Measurements from ENCODE around the gene PADI2.

PADI2 gene

DNA sequence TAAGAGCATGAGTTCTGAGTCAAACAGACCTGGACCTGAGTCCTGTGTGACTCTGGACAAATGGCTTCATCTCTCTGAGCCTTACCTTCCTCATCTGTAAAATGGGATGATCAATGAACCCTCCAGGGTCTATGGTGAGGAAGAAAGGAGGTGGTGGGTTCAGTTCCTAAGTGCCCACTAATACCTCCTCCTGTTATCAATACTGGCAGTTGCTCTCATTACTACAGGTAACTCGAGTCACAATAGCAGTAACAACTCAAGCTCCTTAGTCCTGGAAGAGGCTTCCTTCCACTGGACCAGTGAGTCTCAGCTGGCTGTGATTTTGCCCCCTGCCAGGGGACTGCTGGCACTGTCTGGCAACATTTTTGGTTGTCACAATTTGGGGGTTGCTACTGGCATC is 2.6 kb downstream of the PADI2 start:
- no peak for DNase-seq

GRCh38 chr1:17113963-17114362 is 5.3 kb downstream of the PADI2 start:
- peak in 25 of 51 donors; percentile 18 to 74 (median 50) for DNase-seq

- DNase-seq, result no peak
Observed at GRCh38 chr1:17112496-17113236, 6.6 kb downstream of the PADI2 start.

DNA sequence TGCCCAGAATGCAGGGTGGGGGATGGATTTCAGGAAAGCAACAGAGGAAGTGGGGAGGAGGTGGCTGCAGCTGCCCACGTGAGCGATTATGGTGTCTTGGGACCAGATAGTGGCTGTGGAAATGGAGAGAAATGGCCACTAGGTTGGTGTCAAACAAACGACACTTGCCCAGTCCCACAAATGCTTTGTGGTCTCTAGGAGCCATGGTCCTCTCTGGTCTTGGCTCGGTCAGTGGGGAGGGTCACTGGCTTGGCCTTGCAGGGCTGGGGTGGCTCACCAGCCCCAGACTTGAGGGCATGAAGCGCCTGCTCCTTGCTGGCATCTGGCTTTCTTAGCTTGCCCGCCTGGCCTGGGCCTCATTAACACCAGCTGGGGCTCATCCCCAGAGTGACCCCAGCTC is 7.2 kb downstream of the PADI2 start:
- DNase-seq, result no peak

- no peak for DNase-seq
Observed at GRCh38 chr1:17110555-17110926, 8.7 kb downstream of the PADI2 start.

DNA sequence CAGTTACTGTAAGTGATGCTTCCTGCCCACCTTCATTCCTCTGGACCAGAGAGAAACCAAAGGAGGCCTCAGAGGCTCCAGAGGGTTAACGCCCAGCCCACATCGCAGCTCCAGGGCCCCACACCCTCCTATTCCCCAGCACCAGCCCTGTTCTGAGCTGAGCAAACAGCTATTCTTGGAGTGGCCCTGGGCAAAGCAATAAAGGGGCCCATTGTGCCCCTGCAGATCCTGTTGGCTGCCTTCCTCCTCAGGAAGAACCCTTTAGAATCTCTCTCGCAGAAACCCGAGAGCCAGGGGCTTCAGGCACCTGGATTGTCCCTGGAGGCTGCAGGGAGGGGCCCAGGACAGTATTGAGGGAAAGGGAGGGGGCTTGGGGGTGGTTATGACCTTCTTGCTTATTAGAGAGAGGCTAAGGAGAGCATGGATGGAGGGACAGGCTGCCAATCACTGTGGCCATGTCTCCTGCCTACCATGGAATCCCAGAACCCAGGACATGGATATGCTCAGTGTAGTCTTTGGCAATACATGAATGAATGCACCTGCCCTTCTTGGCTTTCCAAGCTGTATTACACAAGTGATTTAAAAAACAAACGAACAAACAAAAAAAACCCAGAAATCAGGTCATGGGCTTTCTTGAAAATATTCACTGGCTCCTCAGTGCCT is 9.2 kb downstream of the PADI2 start:
- DNase-seq, result peak in 42 of 51 donors; percentile 20 to 91 (median 68)

GRCh38 chr1:17108786-17109185 is 10.5 kb downstream of the PADI2 start:
- DNase-seq, result no peak

DNA sequence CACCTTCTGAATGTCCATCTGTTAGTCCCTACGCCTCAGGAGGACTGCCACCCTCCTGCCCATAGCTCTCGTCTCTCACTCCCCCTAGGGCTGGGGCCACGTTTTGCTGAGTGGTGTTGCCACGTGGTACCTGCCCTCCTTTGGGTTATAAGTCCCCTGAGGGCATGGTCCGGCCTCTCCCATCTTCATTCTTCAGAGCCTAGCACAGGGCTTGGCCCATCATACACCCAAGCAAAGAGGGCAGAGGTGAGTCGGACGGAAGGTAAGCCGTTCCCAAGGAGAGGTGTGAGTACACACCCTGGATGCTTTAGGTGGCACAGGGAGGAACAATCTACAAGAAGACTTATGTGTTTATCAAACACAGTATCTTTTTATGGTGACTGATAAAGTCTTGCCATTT is 10.9 kb downstream of the PADI2 start:
- no peak for DNase-seq

DNA sequence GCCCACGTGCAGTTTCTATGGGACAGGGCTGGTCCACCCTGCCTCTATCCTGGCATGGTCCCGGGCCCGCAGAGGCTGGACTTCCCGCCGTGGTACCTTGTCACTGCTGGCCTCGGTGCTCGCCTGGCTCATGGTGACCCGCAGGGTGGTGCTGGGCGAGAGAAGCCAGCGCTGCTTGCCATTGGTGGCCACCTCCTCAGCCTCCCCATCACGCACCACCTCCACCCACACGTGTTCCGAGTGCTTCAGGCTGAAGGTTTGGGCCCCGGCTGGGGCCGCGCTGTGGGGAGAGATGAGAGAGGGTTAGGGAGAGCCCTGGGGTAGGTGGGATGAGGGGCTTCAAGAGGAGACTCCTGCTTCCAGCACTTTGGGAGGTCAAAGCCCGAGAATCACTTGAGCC is 14.5 kb downstream of the PADI2 start:
- DNase-seq, result no peak

GRCh38 chr1:17102232-17102631 is 17.0 kb downstream of the PADI2 start:
- DNase-seq, result no peak

GRCh38 chr1:17101261-17101660 is 18.0 kb downstream of the PADI2 start:
- DNase-seq, result no peak

- no peak for DNase-seq
Observed at GRCh38 chr1:17099616-17100340, 19.5 kb downstream of the PADI2 start.

GRCh38 chr1:17098446-17099317 is 20.6 kb downstream of the PADI2 start:
- DNase-seq, result peak in 39 of 51 donors; percentile 24 to 88 (median 63)

DNA sequence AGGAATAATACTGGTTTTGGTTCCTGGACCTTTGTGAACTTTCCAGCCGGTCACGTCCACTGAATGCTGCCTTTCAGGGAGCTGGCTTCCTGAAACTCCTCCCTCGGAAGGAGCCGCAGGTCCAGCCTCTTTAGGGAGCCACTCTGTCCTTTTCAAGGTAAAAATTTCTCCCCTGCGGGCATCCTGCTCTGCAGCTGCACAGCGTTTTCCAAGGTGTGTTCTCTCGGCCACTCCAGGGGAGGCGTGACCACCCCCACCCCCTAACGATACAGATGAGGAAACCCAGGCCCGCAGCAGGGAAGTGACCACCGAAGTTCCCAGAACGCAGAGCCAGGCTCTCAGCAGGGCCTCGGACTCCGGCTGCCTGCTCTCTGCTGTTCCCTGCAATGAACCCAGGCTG is 21.5 kb downstream of the PADI2 start:
- no peak for DNase-seq

GRCh38 chr1:17097147-17097546 is 22.1 kb downstream of the PADI2 start:
- no peak for DNase-seq

DNA sequence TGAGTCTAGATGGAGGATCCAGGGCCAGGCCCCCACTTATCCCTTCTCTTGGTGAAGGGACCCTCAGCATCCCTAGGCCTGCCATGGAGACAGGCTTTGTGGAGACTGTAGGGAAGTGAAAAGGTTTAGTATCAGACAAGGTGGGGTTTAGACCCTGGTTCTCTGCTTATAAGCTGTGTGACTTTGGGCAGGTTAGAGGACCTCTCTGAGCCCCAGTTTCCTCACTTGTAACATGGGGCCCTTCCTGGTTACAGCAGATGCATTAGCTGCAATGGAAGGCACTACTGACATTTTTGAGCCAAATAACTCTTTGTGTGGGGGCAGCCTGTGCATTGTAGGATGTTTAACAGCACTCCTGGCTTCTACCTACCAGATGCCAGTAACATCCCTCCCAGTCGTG is 22.7 kb downstream of the PADI2 start:
- no peak for DNase-seq

- no peak for DNase-seq
Observed at GRCh38 chr1:17095141-17095540, 24.1 kb downstream of the PADI2 start.

DNA sequence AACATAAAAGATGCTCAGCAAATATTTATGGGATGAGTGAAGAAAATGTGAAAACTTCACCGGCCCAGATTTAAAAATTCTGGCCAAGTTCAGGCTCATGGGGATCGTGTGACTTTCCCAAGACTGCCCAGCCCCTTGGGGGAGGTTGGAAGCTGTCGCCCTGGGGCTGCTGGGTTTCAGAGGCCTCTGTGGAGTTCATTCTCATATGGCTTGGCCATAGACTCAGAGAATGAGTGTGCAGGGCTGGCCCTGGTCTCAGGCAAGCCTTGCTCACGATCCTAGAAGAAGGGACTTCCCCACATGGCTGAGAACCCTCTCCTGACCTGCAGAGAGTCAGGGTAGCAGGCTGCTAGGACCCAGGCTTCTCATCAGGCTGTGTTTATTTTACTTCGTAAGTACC is 24.6 kb downstream of the PADI2 start:
- DNase-seq, result no peak

DNA sequence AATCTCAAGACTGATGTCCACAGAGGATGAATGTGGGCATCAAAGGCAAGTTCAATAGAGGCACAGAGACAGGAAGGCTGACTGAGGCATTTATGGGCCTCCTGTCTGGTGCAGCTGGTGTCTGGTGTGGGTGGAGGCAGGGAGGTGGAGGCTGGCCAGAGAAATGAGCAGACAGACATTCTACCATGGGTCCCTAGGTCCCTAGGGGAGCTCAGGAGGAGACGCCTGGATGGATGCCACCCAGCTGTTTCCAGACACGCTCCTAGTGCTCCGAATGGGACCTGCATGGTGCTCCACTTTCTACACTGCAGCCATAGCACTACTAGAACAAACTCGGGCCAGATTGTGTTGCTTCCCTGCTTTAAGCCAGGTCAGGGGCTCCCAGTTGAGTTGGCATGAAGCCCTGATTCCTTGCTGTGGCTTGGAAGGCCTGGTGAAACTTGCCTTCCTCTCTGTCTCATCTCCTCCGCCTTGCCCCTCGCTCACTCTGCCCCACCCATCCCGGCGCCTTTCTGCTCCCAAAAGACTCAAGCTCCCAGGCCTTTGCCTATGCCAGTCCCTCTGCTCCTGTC is 25.3 kb downstream of the PADI2 start:
- DNase-seq, result no peak

GRCh38 chr1:17091252-17091651 is 28.0 kb downstream of the PADI2 start:
- DNase-seq, result no peak

DNA sequence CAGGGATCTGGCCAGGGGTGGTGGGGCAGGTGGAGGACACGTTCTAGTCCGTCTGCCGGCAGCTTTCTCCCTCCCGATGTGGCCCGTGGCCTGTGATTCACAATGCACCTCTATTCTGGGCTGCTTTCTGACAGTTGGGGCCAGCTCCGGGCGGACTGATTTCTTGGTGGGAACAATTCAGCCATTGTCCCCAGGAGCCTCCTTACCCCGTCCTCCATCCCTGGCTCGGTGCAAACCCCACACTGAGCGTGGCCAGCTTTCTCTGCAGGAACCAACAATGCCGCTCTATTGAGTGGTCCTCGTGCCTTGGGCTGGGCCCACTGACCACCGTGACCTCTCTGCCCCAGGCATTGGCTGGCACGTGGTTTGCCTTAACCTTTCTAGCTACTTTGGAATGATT is 29.7 kb downstream of the PADI2 start:
- DNase-seq, result peak in 50 of 51 donors; percentile 17 to 94 (median 81)

Data from hypothalamus (tissue), 51 donors.